HG03135 (cell line): ENCODE results near the gene MEAK7.

ENCODE experiments used
- ATAC-seq: cut with Tn5 transposase; IDR thresholded peaks from one replicate; pipeline ENCODE4 v1.9.1; 2021; ENCODE audit warnings: mild to moderate bottlenecking, moderate library complexity; ENCODE audit not compliant: unreplicated experiment

Gene MEAK7

GRCh38 chr16:84495506-84495905, 9.0 kb downstream of the MEAK7 start:
- no peak for ATAC-seq

DNA sequence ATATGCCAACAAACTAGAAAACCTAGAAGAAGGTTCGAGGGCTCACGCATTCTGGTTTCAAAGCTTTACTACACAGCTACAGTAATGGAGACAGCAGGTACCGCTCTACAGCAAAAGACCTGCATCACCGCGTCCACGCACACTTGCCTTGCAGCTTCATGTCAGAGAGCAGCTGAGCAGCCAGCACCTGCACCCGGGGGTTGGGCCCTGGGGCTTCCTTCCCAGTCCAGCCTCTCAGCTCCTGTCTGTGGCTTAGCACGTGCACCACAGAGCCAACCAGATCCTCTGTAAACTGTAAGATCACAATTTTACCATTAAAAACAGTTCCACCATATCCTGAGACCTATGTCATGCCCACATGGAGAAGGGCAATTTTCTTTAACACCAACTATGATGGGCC, 15.3 kb downstream of the MEAK7 start:
- ATAC-seq: no peak

GRCh38 chr16:84487358-84487757, 17.1 kb downstream of the MEAK7 start:
- no peak for ATAC-seq

GRCh38 chr16:84486551-84487235, 17.8 kb downstream of the MEAK7 start:
- ATAC-seq: no peak

DNA sequence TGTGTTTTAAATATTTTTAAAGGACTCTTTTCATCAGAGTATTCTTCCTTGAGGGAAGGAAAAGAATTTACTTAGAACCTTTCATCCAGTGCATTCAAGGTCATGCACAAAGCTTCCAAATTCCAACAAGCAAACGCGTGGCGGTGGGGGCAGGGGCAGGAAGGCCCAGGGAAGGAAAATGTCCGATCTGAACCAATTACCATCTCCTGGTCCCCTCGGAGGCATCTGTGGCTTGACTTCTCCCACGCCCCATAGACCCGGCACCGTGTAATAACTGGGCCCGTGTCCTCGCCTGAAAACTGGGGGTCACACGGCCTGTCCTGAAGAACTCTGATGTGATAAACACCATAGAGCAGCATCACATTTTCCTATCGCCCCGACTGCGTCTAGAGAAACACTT, 18.3 kb downstream of the MEAK7 start:
- no peak for ATAC-seq

- ATAC-seq: no peak
Measured at GRCh38 chr16:84485255-84486010, 19.0 kb downstream of the MEAK7 start.

DNA sequence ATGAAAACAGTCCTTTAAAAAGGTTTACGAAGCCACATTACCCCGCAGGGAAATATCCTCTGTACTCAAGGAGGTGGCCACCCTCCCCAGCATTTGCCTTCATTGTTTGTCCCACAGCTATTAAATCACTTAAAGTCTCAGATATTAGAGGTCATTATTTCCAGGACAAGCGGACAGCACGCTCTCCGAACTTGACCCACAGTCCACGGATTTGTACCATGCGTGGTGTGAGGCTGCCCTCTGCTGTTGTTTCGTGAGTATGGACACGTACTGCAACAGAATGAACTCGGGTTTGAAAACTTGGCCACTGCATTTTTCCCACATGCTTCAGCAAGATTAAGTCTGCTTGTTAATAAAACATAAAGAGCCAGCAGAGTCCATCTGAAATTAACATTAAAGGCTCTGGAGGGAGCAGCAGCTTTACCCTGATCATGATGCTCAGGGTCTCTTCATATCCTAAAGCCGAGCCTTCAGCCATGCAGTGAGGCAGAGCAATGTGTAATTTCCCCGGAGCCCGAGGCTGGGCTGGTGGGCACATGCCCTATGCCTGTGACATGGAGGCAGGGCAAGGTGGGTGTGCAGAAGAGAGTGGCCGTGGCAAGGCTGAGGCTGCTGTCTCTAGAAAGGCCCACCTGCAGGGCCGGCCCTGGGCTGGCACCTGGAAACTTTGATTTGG, 19.7 kb downstream of the MEAK7 start:
- no peak for ATAC-seq

DNA sequence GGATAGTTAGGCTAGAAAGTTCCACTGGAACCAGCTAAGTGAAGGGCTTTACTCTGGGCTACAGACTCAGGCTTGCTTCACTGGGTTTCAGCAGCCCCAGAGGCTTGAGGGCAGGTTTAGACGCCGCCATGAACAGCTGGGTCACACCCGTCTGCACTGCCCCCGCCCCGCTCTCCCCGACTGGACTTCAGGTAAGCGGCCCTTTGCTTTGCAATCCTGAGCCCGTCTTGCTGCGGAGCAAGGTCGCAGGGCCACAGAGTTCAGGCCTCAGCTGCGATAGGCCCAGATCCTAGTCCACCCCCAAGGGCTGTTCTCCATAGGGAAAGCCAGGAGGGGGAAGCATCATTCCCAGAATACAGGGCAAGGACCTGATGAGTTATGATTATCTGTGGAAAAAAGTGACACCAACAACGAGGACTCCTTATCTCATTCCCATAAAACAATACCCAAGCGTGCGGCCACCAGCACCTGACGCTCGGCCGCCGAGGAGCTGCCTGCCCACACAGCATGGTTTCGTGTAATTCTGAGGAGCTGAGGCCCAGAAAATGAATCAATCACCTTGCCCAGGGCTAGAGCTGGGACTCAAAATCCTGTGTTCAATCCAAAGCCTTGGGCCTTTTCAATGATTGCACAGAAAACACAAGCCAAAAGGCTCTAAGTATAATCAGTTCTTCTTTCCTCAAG, 20.4 kb downstream of the MEAK7 start:
- ATAC-seq: no peak

DNA sequence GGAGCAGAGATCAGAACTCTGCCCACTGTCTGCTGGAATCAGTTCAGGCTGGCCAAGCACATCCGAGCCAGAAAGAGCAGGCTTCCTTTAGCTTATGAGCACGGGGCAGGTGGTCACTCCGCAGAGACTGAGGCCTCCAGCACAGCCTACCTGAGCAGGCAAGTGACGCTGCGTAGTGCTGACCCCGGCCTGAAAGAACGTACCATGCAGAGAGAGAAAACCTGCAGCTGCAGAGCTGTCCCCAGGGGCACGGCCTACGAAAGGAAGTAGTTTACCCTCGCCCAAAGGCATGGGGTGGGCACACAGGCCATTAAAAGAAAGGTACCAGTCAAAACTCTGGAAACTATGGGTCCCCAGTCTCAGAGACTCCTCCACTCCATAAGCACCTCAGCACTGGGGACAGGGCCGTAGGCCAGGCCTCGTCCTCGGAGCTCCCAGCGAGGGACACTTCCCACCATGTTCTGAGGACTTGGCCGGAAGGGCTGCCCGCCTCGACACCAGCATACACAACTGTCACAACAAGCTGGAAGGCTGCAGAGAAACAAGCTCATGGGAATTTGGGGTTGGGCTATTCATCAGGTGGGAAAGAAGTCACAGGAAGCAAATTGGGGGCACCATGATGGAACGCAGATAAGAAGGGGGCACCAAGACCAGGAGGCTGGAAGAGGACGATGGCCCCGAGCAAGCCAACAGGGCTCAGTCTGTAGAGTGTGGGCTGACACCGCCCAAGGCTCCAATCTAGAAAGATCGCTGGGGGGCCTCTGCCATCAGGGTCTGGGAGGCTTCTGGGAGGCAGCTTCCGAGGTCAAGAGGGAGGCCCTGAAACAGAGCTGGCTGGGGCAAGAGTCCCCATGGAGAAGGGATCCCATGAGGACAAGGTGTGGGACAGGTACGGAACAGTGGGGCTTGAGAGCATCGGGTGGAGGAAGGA, 21.2 kb downstream of the MEAK7 start:
- ATAC-seq: no peak

DNA sequence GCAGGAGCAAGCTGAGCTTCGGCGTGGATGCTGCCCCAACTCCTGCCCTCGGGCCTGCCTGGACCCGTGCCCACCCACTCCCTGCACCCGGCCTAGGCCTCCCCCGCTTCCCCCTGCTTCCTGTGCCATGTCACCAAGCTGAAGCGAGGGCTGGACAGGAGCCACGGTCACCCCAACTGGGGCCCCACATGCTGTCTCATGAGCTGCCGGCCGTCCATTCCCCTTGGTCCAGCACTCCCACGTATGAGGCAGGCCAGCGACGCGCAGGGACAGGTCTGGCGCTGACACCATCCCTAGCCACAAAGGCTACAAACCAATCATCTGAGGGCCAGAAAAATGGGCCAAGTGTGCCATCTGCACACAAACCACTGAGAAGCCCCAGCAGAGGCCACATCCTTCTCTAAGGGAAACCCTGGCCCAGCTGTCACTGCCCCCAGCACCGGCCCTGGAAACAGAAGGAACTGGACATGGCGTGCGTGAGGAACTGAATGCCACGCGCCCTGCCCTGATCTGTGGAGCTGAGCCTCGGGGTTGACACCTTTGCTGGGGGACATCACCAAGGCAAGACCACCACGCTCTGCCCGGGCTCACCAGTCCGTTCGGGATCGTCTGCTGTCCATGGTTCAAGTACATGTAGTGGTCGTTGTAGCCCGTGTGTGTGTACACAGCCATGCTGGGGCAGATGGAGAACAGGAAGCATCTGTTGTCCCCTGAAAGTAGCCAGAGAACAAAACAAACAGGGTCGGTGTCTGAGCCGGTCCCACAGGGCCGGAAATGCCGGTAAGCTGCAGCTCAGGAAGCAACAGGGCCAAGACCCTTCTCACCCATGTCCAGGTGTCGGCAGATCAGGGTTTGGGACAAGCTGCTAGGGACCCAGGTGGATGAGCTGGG, 22.2 kb downstream of the MEAK7 start:
- ATAC-seq: no peak

- ATAC-seq: no peak
Measured at GRCh38 chr16:84481051-84481735, 23.3 kb downstream of the MEAK7 start.

DNA sequence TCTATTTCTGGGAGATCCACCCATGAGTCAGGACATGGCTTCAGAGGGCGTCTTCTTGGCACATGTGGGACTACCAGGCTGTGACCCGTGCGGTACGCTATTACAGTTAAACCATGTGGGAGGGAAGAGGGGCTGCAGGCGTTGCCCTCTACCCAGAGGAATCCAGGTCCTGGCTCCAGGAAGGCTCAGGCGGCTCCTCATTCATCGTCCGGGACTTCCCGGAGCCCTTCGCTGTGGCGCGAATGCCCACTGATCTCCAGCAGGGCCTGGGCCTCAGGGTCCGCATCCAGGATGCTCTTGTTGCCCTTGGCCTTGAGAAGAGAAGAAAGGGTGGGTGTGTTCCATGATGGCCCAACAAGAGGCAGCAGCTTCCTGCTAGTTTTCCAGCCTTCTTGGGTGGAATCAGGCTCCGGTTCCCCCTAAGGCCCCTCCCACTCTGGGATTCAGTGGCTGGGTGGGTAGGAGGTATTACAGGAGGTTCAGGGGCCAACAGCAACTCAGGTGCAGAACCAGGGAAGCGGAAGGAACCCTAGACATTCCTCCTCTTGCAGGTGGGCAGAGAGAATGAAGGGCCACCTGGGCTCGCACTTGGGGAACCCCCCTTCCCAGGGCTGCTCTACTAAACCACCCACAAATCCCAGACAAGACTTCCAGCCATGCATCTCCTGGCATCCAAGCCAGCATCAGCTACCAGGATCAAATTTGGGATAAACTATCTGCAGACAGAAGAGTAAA, 24.6 kb downstream of the MEAK7 start:
- ATAC-seq: no peak

GRCh38 chr16:84478172-84478947, 26.1 kb downstream of the MEAK7 start:
- no peak for ATAC-seq

DNA sequence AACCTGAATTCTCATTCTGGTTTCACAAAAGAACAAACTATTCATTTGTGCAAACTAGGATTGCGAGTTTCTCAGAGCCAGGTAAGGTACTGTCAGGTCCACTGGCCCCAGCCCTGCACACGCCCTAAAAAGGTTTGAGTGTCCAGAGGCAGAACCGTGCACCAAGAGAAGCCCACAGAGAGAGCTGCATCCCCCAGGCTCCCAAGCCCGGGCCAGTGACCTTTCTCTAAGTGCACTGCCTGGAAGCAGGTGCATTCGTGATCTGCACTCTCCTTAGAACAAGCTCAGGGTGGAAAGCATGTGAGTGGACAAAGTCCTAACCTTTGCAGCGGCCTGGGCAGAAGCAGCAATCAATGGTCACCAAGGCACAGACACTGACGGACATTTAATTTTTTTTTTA, 26.8 kb downstream of the MEAK7 start:
- no peak for ATAC-seq

DNA sequence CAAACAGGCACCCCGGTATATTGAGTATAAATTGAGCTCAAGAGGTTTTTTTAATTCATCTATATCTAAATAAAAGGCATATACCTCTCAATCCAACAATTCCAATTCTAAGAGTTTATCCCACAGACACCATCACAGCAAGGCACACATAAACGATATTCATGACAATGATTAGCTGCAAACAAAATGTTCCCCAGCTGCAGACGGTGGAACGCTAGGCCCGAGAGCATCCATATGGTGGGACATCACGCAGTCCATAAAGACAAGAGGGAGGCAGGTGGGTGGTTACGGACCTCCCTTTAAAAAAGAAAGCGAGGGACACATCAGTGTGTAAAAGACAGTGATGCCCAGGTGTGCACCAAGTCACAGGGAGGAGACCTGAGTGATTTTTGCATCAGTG, 28.1 kb downstream of the MEAK7 start:
- ATAC-seq: no peak

- no peak for ATAC-seq
Measured at GRCh38 chr16:84475643-84476240, 28.7 kb downstream of the MEAK7 start.

GRCh38 chr16:84471966-84472365, 32.5 kb downstream of the MEAK7 start:
- ATAC-seq: no peak
